Bone marrow (tissue), 2 donors: ENCODE measurements around the gene UQCRC1.

ENCODE experiments used
- DNase-seq, 2 donors: peaks; one replicate each; lab custom pipeline; 2025; lab: John Stamatoyannopoulos, UW

UQCRC1 gene

GRCh38 chr3:48609088-48610005, at the start of gene UQCRC1:
UQCRC1 (minus strand) TSS chr3:48609646; CDS start chr3:48609620, 26 bp downstream.
- peak; percentile 67 to 89 for DNase-seq

GRCh38 chr3:48656841-48657281, 47.4 kb upstream of the UQCRC1 start:
- DNase-seq, result no peak

- DNase-seq, result peak; percentile 29 to 71
Observed at GRCh38 chr3:48656061-48656840, 46.8 kb upstream of the UQCRC1 start.

- DNase-seq, result no peak
Observed at GRCh38 chr3:48655606-48656005, 46.2 kb upstream of the UQCRC1 start.

GRCh38 chr3:48655063-48655462, 45.6 kb upstream of the UQCRC1 start:
- no peak for DNase-seq

GRCh38 chr3:48652923-48653715, 43.7 kb upstream of the UQCRC1 start:
- no peak for DNase-seq

GRCh38 chr3:48651771-48652170, 42.3 kb upstream of the UQCRC1 start:
- DNase-seq, result no peak

- DNase-seq, result no peak
Observed at GRCh38 chr3:48650723-48651122, 41.3 kb upstream of the UQCRC1 start.

GRCh38 chr3:48648188-48648850, 38.9 kb upstream of the UQCRC1 start:
- no peak for DNase-seq

- no peak for DNase-seq
Observed at GRCh38 chr3:48647714-48648113, 38.3 kb upstream of the UQCRC1 start.

- DNase-seq, result no peak
Observed at GRCh38 chr3:48644898-48645760, 35.7 kb upstream of the UQCRC1 start.

GRCh38 chr3:48642605-48643004, 33.2 kb upstream of the UQCRC1 start:
- no peak for DNase-seq

GRCh38 chr3:48641396-48641795, 31.9 kb upstream of the UQCRC1 start:
- DNase-seq, result no peak

- DNase-seq, result no peak
Observed at GRCh38 chr3:48639944-48640606, 30.6 kb upstream of the UQCRC1 start.

GRCh38 chr3:48637305-48637704, 27.9 kb upstream of the UQCRC1 start:
- no peak for DNase-seq

- no peak for DNase-seq
Observed at GRCh38 chr3:48636149-48636655, 26.8 kb upstream of the UQCRC1 start.

GRCh38 chr3:48635222-48636021, 26.0 kb upstream of the UQCRC1 start, which contains the start of gene SLC26A6:
SLC26A6 (minus strand) TSS chr3:48635461; CDS start chr3:48635393, 68 bp downstream.
- peak; percentile 86 to 88 for DNase-seq

- peak in 1 of 2 donors; percentile 30 for DNase-seq
Observed at GRCh38 chr3:48634661-48635221, 25.3 kb upstream of the UQCRC1 start.
